LNCaP clone FGC (cell line): ENCODE results near the gene SLF2.

ENCODE experiments used
- DNase-seq: peaks from one replicate; pipeline ENCODE4 v3.0.0-alpha.2; 2011; ENCODE audit warnings: low read depth
- H3K4me3 ChIP-seq: 2 replicates; pipeline ENCODE4 v1.5.1; 2011; ENCODE audit warnings: mild to moderate bottlenecking, low read depth, low read length, control low read depth
- TF ChIP-seq, protein P1 (sequence below): IDR thresholded peaks from 2 replicates; pipeline ENCODE4 v1.5.1; 2012; ENCODE audit warnings: mild to moderate bottlenecking; ENCODE audit not compliant: control insufficient read depth, insufficient read depth; ENCODE audit errors: extremely low read depth

The SLF2 gene

GRCh38 chr10:100984672-100985177, 72.0 kb downstream of the SLF2 start:
- TF ChIP-seq, protein P1, sequence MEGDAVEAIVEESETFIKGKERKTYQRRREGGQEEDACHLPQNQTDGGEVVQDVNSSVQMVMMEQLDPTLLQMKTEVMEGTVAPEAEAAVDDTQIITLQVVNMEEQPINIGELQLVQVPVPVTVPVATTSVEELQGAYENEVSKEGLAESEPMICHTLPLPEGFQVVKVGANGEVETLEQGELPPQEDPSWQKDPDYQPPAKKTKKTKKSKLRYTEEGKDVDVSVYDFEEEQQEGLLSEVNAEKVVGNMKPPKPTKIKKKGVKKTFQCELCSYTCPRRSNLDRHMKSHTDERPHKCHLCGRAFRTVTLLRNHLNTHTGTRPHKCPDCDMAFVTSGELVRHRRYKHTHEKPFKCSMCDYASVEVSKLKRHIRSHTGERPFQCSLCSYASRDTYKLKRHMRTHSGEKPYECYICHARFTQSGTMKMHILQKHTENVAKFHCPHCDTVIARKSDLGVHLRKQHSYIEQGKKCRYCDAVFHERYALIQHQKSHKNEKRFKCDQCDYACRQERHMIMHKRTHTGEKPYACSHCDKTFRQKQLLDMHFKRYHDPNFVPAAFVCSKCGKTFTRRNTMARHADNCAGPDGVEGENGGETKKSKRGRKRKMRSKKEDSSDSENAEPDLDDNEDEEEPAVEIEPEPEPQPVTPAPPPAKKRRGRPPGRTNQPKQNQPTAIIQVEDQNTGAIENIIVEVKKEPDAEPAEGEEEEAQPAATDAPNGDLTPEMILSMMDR, result no peak
- no peak for DNase-seq
- H3K4me3 ChIP-seq, result no peak overlapping the region

DNA sequence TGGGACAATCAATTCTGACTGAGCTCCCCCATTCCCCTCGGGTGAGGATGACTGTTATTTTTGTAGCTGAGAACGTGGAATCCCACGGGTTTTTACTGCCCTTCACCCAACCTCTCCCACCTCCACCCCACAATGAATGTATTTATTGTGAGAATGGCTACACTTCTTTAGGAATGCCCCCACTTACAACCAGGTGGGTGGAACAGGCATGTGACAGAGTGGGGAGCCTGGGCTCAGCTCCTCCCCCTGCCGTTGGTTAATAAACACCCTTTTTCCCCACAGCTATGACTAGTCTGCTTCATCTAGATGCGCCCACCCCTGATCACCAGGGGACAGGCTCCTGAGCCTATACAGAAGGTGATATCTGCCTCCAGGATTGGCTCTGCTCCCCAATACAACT, 72.6 kb downstream of the SLF2 start:
- no peak for DNase-seq
- H3K4me3 ChIP-seq, result no peak overlapping the region
- TF ChIP-seq, protein P1, result no peak

DNA sequence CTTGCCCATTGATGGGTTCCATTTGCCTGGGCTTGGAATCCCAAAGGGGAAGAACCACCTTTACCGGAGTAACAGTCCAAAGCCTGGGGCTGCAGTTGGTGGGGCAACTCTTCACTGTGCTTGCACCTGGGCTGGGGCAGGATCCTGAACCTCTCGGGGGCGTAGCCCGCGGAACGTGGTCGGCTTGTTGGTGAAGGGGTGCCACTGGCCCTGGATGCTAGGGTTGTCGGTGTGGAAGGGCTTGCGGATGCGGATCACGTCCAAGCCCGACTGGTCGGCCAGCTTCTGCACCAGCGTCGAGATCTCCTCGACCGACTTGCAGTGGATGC, 73.8 kb downstream of the SLF2 start:
- TF ChIP-seq, protein P1, result no peak
- H3K4me3 ChIP-seq, result peak overlapping the region; percentile 88
- DNase-seq, result no peak

- TF ChIP-seq, protein P1, result no peak
- DNase-seq, result no peak
- H3K4me3 ChIP-seq, result peak within 1 kb of the TSS; percentile 88
Measured at GRCh38 chr10:100986952-100987684, 74.4 kb downstream of the SLF2 start, which contains the start of the genes MRPL43 and TWNK. Gene MRPL43 (minus strand): TSS chr10:100987497. CDS start chr10:100987443, 54 bp downstream. Gene TWNK (plus strand): TSS chr10:100987543. CDS start chr10:100988211, 668 bp downstream.

GRCh38 chr10:100987685-100988049, 74.9 kb downstream of the SLF2 start:
- TF ChIP-seq, protein P1, result no peak
- no peak for DNase-seq
- peak overlapping the region; percentile 88 for H3K4me3 ChIP-seq

- TF ChIP-seq, protein P1, result no peak
Measured at GRCh38 chr10:100988166-100988565, 75.4 kb downstream of the SLF2 start.

More at GRCh38 chr10:100988166-100988565, 75.4 kb downstream of the SLF2 start:
- no peak for DNase-seq
- peak overlapping the region; percentile 88 for H3K4me3 ChIP-seq
